Endothelial cell of umbilical vein (primary cell): ENCODE results near the gene BCL2L13.

Experiments
- EZH2 ChIP-seq: IDR thresholded peaks from 2 replicates; pipeline ENCODE4 v1.6.1; 2012; ENCODE audit warnings: borderline replicate concordance, low read depth, mild to moderate bottlenecking, moderate library complexity, low read length, inconsistent platforms; ENCODE audit not compliant: severe bottlenecking
- GATA2 ChIP-seq: IDR thresholded peaks from 2 replicates; pipeline ENCODE4 v1.7.0; 2011; ENCODE audit warnings: low read depth, mild to moderate bottlenecking, moderate library complexity, mixed read lengths, low read length; ENCODE audit not compliant: insufficient read length, insufficient read depth
- JUN ChIP-seq: IDR thresholded peaks from 2 replicates; pipeline ENCODE4 v1.6.1; 2011; ENCODE audit warnings: borderline replicate concordance, low read depth; ENCODE audit not compliant: insufficient read length, insufficient read depth
- MYC ChIP-seq: IDR thresholded peaks from one replicate; pipeline ENCODE4 v1.6.1; 2011; ENCODE audit warnings: mild to moderate bottlenecking, low read depth, low read length
- POLR2A ChIP-seq: IDR thresholded peaks from 2 replicates; pipeline ENCODE4 v1.6.1; 2012; ENCODE audit warnings: low read depth, mild to moderate bottlenecking, control low read depth, low read length
- POLR2AphosphoS5 ChIP-seq: IDR thresholded peaks from 2 replicates; pipeline ENCODE4 v1.6.1; 2012; ENCODE audit warnings: low read depth, mild to moderate bottlenecking, control low read depth, low read length, moderate library complexity; ENCODE audit not compliant: insufficient read depth
- TF ChIP-seq, protein P1 (sequence below): IDR thresholded peaks from 2 replicates; pipeline ENCODE4 v1.6.1; 2011; ENCODE audit not compliant: insufficient read depth, insufficient read length
- TF ChIP-seq, protein P2 (sequence below), 2 donors: IDR thresholded peaks; 1 replicate in 1 of 2; 2 replicates in 1 of 2; pipeline ENCODE4 v1.5.1; 2011; ENCODE audit warnings: low read length in 2 of 2, mild to moderate bottlenecking in 2 of 2, moderate library complexity in 2 of 2, control low read depth in 1 of 2, inconsistent platforms in 1 of 2, low read depth in 1 of 2; ENCODE audit not compliant: insufficient read depth in 1 of 2; ENCODE audit errors: extremely low read depth in 1 of 2

DNA sequence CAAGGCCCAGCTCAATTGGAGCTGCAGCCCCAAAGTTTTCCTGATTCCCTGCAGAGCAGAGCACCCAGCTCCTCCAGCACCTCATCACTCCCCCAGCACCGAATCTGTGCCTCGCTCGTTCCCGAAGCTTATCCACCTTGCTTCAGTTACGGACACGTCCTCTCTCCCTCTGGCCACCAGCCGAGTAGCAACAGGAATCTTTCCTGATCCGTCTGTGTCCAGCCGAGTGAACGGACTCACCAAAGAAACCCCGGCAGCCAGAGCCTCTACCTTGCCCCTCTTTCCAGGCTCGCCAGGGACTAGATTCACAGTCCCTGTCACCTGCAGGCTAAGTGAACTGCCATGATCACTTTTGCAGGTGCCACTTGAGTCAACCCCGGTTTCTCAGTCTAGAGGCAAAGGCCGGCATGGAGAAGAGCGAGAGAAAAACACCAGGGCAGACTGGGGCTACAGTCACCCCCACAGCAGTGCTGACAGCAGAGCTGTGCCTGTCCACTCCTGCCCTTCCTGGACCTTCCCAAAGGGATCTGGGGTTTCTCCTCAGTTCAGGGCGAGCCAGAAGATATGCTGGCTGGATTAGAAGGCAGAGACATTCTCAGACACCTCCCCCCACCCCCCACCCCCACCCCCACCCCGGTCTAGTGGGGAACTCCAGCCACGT lies 103.4 kb downstream of the BCL2L13 start:
- no peak for TF ChIP-seq MYC
- TF ChIP-seq EZH2: no peak
- TF ChIP-seq, protein P1, sequence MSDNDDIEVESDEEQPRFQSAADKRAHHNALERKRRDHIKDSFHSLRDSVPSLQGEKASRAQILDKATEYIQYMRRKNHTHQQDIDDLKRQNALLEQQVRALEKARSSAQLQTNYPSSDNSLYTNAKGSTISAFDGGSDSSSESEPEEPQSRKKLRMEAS: no peak
- TF ChIP-seq, protein P2, sequence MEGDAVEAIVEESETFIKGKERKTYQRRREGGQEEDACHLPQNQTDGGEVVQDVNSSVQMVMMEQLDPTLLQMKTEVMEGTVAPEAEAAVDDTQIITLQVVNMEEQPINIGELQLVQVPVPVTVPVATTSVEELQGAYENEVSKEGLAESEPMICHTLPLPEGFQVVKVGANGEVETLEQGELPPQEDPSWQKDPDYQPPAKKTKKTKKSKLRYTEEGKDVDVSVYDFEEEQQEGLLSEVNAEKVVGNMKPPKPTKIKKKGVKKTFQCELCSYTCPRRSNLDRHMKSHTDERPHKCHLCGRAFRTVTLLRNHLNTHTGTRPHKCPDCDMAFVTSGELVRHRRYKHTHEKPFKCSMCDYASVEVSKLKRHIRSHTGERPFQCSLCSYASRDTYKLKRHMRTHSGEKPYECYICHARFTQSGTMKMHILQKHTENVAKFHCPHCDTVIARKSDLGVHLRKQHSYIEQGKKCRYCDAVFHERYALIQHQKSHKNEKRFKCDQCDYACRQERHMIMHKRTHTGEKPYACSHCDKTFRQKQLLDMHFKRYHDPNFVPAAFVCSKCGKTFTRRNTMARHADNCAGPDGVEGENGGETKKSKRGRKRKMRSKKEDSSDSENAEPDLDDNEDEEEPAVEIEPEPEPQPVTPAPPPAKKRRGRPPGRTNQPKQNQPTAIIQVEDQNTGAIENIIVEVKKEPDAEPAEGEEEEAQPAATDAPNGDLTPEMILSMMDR (IDR thresholded peaks at IDR 0.05; ENCODE audit: extremely low read depth in 1 of 2, insufficient read depth in 1 of 2, low read depth in 1 of 2, low read length in 2 of 2): no peak
- no peak for TF ChIP-seq POLR2A
- TF ChIP-seq POLR2AphosphoS5: no peak
- no peak for TF ChIP-seq GATA2
- TF ChIP-seq JUN: no peak
